GM12878 (cell line): ENCODE measurements around the gene IFI6. TPM values are rescaled to one million over a fixed set of nuclear protein-coding genes. Genes with fewer than 3 reads are reported as not detected.

Experiments
- ESRRA ChIP-seq: IDR thresholded peaks from 2 replicates; pipeline ENCODE4 v1.6.1; 2012; ENCODE audit warnings: mild to moderate bottlenecking, low read length, improper control_type of control experiment
- HDGF ChIP-seq: fragments of 450-650 bp; IDR thresholded peaks from 2 replicates; pipeline ENCODE4 v1.6.1; 2016; ENCODE audit warnings: antibody characterized with exemption
- NR2C2 ChIP-seq: IDR thresholded peaks from 2 replicates; pipeline ENCODE4 v1.6.1; 2011; ENCODE audit warnings: borderline replicate concordance, low read depth; ENCODE audit not compliant: control insufficient read depth, insufficient read length
- PML ChIP-seq: IDR thresholded peaks from 2 replicates; pipeline ENCODE4 v1.6.1; 2012; ENCODE audit warnings: low read length, inconsistent platforms
- RBBP5 ChIP-seq: fragments of 200-600 bp; sonication (generic); conservative IDR thresholded peaks from 2 replicates; pipeline ENCODE4 v1.6.1; 2016
- WRNIP1 ChIP-seq: IDR thresholded peaks from 2 replicates; pipeline ENCODE4 v1.6.1; 2011; ENCODE audit warnings: low read depth, low read length, improper control_type of control experiment, borderline replicate concordance
- ZNF384 ChIP-seq: IDR thresholded peaks from 2 replicates; pipeline ENCODE4 v1.6.1; 2012; ENCODE audit warnings: low read depth, mild to moderate bottlenecking, low read length, improper control_type of control experiment, borderline replicate concordance
- polyA plus RNA-seq, 11 experiments: library from polyadenylated mRNA; depleted of rRNA in 4 of 11; unstranded in 6 of 11; stranded (reverse) in 5 of 11; fragments of >200 nt; fragmentation: Nextera tagmentation in 4 of 11; fragmentation: Illumina TruSeq in 1 of 11; extraction: Ambion mirVana in 4 of 11; extraction: Trizol in 1 of 11; gene quantifications; 1 replicate in 1 of 11; 2 replicates in 10 of 11; pipeline versions ENCODE4 v1.2.1 to v1.2.3, GENCODE V29; 2011 to 2016; ENCODE audit warnings: inconsistent platforms in 2 of 11, missing spikeins in 2 of 11, low read depth in 1 of 11
- total RNA-seq, 4 experiments: library from RNA; depleted of rRNA in 3 of 4; stranded (reverse); fragments of >200 nt in 3 of 4; fragmentation: Illumina TruSeq in 1 of 4; extraction: Trizol in 1 of 4; gene quantifications; 2 replicates each; pipeline versions ENCODE4 v1.2.1 to v1.2.3, GENCODE V29; 2013 to 2021
- TF ChIP-seq, protein P1 (sequence below): fragments of 450-650 bp; IDR thresholded peaks from 2 replicates; pipeline ENCODE4 v1.6.1; 2016; ENCODE audit warnings: mild to moderate bottlenecking, moderate library complexity, borderline replicate concordance

The IFI6 gene
- total and polyA plus RNA-seq, 10 of the 15 experiments (the other 5 are each of a cell fraction or from before 2014, with no cell fraction given) = 5.6 to 123 (median 69.0) TPM

DNA sequence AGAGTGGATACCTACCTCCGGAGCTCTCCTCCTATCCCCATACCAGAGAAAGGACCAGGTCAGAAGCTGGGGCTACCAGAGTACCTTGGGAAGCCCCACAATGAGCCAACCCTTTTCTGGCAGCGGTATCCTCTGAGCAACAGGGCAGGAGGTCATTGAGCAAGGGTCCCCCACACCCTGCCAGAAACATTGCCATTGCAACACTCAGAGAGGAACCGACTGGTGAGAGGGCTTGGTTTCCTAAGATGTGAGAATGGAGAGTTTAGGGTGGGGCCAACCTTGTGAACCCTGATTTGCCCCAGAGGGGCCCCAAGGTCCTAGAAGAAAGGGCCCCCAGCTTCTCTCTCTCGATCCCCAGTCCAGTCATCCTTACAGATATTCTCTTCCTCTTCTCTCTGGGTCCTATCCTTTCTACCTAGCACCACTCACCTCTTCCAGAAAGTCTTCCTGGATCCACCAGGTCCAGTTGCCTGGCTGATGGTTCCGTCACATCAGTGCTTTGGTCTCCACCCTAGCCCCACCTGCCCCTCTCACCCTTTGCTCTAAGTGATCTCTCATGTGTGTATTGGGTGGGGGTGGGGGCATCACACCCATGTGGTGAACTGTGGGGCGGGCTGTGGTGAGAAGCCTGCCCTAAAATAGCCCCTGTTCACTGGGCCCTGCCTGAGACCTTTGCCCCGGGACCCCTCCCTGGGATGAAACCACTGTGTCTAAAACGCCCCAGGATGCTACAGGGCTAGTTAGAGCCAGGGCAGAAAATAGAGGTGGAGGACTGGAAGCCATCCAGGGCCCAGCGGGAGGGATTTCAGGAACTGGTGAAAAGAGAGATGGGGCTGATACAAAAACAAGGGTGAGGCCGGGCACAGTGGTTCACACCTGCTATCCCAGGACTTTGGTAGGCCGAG, 45.7 kb downstream of the IFI6 start (continued):
- TF ChIP-seq WRNIP1 (no peak), RBBP5 (no peak), ZNF384 (no peak), NR2C2 (no peak), ESRRA (no peak), PML (no peak), HDGF (0 out of 2 replicates have a peak, but pooled peaks have one; percentile 8)
- TF ChIP-seq, protein P1, sequence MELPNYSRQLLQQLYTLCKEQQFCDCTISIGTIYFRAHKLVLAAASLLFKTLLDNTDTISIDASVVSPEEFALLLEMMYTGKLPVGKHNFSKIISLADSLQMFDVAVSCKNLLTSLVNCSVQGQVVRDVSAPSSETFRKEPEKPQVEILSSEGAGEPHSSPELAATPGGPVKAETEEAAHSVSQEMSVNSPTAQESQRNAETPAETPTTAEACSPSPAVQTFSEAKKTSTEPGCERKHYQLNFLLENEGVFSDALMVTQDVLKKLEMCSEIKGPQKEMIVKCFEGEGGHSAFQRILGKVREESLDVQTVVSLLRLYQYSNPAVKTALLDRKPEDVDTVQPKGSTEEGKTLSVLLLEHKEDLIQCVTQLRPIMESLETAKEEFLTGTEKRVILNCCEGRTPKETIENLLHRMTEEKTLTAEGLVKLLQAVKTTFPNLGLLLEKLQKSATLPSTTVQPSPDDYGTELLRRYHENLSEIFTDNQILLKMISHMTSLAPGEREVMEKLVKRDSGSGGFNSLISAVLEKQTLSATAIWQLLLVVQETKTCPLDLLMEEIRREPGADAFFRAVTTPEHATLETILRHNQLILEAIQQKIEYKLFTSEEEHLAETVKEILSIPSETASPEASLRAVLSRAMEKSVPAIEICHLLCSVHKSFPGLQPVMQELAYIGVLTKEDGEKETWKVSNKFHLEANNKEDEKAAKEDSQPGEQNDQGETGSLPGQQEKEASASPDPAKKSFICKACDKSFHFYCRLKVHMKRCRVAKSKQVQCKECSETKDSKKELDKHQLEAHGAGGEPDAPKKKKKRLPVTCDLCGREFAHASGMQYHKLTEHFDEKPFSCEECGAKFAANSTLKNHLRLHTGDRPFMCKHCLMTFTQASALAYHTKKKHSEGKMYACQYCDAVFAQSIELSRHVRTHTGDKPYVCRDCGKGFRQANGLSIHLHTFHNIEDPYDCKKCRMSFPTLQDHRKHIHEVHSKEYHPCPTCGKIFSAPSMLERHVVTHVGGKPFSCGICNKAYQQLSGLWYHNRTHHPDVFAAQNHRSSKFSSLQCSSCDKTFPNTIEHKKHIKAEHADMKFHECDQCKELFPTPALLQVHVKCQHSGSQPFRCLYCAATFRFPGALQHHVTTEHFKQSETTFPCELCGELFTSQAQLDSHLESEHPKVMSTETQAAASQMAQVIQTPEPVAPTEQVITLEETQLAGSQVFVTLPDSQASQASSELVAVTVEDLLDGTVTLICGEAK = no peak
